HEK293 (cell line): ENCODE data around the gene TUBGCP3.

Source experiments
- ZNF529 ChIP-seq: fragments of 450-650 bp; formaldehyde crosslinking; IDR thresholded peaks from 2 replicates; pipeline ENCODE4 v1.5.1; 2017; ENCODE audit warnings: missing genetic modification characterization, missing biosample characterization; ENCODE audit not compliant: insufficient replicate concordance
- TF ChIP-seq, protein P1 (sequence below): fragments of 450-650 bp; formaldehyde crosslinking; IDR thresholded peaks from 2 replicates; pipeline ENCODE4 v1.5.1; 2016; ENCODE audit warnings: missing biosample characterization, missing genetic modification characterization
- TF ChIP-seq, protein P2 (sequence below): fragments of 450-650 bp; formaldehyde crosslinking; IDR thresholded peaks from 2 replicates; pipeline ENCODE4 v1.5.1; 2016; ENCODE audit warnings: missing biosample characterization, missing genetic modification characterization

DNA sequence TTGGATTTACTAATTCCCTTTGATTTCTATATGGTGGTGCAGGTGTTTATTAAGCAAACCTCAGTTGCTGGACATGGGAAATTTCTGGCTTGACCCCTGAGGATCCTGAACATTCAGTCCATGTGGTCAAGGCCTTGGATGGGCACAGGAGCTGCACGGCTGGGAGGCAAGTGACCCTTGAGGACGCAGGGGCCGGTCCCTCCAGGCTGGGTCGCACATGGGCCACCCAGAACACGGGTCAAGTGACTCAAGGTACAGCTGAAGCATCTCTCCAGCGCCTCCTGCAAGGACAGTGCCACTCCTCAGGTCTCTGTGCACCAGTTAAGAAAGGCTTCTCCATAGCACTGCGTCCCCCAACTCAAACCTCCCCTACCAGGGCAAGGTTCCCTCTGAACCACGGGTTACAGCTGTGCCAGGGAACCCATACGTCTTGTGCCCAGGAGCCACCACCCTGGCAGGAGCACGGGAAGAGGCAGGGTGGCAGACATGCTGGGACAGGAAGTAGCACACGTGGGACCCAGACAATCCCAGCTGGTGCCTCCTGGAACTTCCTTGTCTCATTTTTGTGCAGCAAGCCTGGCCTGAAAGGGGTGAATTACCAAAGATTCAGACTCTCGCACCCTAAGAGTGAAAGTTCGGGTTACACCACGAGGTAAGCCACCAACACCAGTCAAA is 118.7 kb downstream of the TUBGCP3 start:
- TF ChIP-seq, protein P1, sequence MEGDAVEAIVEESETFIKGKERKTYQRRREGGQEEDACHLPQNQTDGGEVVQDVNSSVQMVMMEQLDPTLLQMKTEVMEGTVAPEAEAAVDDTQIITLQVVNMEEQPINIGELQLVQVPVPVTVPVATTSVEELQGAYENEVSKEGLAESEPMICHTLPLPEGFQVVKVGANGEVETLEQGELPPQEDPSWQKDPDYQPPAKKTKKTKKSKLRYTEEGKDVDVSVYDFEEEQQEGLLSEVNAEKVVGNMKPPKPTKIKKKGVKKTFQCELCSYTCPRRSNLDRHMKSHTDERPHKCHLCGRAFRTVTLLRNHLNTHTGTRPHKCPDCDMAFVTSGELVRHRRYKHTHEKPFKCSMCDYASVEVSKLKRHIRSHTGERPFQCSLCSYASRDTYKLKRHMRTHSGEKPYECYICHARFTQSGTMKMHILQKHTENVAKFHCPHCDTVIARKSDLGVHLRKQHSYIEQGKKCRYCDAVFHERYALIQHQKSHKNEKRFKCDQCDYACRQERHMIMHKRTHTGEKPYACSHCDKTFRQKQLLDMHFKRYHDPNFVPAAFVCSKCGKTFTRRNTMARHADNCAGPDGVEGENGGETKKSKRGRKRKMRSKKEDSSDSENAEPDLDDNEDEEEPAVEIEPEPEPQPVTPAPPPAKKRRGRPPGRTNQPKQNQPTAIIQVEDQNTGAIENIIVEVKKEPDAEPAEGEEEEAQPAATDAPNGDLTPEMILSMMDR (tag by site-specific recombination): no peak
- TF ChIP-seq, protein P2, sequence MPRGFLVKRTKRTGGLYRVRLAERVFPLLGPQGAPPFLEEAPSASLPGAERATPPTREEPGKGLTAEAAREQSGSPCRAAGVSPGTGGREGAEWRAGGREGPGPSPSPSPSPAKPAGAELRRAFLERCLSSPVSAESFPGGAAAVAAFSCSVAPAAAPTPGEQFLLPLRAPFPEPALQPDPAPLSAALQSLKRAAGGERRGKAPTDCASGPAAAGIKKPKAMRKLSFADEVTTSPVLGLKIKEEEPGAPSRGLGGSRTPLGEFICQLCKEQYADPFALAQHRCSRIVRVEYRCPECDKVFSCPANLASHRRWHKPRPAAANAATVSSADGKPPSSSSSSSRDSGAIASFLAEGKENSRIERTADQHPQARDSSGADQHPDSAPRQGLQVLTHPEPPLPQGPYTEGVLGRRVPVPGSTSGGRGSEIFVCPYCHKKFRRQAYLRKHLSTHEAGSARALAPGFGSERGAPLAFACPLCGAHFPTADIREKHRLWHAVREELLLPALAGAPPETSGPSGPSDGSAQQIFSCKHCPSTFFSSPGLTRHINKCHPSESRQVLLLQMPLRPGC (tag by site-specific recombination): no peak
- no peak for TF ChIP-seq ZNF529 (tag by site-specific recombination)
